Stimulated activated naive CD8-positive, alpha-beta T cell treated with anti-CD3 and anti-CD28 coated beads, Interleukin-15, Interleukin-2, amounts not matched to agents 100 ng/mL and 50 ng/mL, for 24 hours (primary cell): ENCODE results near the gene CACNA2D2.
A peak's percentile ranks its signal among the peaks of the same experiment; 100 is the strongest.

Experiments
- H3K27ac Mint-ChIP-seq: one replicate; pipeline ENCODE4 v1.8.0; 2021; ENCODE audit warnings: mild to moderate bottlenecking, mixed read lengths
- H3K27me3 Mint-ChIP-seq: one replicate; pipeline ENCODE4 v1.8.0; 2021; ENCODE audit warnings: mixed read lengths
- H3K36me3 Mint-ChIP-seq: one replicate; pipeline ENCODE4 v1.8.0; 2021; ENCODE audit warnings: low read depth, mixed read lengths
- H3K4me1 Mint-ChIP-seq: one replicate; pipeline ENCODE4 v1.8.0; 2021; ENCODE audit warnings: low read depth, mixed read lengths
- H3K4me3 Mint-ChIP-seq: one replicate; pipeline ENCODE4 v1.8.0; 2021; ENCODE audit warnings: mild to moderate bottlenecking, mixed read lengths
- H3K9me3 Mint-ChIP-seq: one replicate; pipeline ENCODE4 v1.8.0; 2021; ENCODE audit warnings: mixed read lengths

The CACNA2D2 gene

DNA sequence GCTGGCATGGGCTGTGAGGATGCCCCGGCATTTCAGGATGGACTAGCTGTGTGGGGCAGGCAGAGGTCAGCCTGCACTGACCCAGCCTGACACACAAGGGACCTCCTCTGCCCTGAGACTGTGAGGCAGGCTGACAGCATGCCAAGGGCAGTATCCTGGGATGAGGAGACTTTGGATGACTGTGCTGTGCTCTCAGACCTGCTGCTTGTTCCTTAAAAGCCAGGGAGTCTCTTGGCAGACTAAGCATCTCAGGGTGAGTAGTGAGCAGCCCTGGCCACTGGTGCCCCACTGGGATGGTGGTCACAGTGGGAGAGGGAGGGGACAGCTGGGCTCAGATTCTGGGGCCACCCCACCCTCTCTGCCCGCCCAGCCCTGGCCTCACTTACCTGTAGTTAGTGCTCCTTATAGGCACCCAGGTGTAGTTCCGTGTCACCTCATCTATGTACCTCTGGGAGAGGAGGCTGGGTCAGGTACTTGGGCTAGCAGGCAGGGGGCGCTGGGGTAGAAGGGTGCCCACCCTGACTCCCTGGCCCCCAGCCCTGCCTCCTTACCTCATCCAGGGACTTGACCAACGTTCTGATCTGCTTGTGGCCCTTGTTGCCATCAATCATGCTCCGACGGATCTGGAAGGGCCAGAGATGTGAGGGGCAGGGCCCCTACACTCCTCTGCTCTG is 128.0 kb downstream of the CACNA2D2 start:
- Mint-ChIP-seq H3K27me3 (no peaks in the 10 kb centered on the region), H3K4me3 (no peak overlapping the region), H3K9me3 (no peaks in the 10 kb centered on the region), H3K27ac (no peak overlapping the region), H3K36me3 (no peaks in the 10 kb centered on the region), H3K4me1 (peaks cover 6% of the 10 kb centered on the region)

DNA sequence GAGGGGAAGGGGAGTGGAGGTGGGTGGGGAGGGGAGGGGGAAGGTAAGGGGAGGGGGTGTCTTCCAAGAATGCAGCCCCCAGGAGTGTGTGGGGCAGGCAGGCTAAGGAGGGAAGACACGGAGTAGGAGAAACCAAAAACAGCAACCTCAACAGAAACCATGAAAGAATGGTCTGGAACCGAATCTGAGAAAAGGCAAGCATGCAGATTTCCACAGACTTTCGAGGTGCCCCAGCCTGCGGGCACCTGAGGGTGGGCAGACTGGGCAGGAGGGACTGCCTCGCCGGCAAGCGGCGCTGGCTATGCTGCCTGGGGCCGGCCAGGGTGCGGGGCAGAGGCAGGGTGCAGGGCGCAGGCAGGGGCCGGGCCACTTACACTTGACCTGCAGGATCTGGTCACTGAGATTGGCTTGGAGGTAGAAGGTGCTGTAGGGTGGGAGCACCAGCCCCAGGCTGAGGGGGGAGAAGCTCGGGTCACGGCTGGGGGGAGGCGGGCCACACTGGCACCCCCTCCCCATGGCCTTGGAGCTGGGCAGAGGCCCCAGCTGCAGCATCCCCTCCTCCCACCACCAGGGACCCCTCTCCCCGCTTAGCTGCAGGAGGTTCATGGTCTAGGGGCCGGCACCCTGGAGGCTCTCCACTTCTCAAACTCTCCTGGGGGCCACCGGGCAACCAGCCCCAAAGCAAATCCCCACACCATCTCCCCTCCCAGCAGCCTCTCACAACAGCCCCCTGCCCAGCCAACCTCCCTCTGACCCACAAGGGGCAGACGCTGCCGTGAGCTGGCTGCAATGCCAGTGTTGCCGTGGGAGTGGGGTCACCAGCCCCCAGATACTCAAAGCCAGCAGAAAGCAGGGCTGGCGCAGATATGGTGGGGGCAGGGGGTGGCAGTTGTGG is 128.8 kb downstream of the CACNA2D2 start:
- Mint-ChIP-seq H3K36me3 (no peaks in the 10 kb centered on the region), H3K27ac (no peak overlapping the region), H3K4me1 (peaks cover 6% of the 10 kb centered on the region), H3K9me3 (no peaks in the 10 kb centered on the region), H3K27me3 (no peaks in the 10 kb centered on the region), H3K4me3 (no peak overlapping the region)

DNA sequence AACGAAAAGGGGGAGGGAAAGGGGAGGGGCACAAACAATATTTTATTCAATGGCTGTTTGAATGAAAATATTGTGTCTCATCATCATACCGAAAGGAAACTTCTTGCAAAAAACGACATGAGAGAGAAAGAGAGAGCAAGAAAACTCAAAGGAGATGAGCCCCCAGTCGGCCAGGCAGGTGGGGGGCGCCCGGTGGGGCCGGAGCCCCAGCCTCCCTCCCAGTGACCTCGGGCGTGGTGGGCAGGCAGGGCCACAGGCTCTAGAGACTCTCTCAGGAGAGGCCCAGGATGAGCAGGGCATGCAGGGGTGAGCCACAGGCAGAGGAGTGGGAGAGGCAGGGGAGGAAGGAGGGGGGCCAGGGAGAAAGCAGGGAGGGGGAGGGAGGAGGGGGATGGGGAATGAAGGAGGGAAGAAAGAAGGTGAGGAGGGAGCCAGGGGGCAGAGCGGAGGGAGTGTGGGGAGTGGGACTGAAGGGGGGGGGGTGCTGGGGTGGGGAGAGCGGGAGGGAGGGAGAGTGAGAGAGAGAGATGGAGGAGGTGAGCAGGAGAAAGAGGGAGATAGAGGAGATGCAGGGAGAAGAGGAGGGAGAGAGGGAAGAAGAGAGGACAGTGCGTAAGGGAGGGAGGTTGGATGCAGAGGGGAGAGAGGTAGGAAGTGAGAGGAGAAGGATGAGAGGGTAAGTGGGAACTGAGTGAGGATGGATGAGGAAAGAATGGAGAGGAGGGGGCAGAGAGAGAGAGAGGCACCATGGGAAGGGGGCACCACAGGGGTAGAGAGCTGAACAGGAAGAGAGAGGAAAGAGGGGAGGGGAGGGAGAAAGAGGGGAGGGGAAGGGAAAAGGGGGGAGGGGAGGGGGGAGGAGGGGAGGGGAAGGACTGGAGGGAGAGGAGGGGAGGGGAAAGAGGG is 130.0 kb downstream of the CACNA2D2 start:
- H3K27ac Mint-ChIP-seq: no peak overlapping the region
- peaks cover 6% of the 10 kb centered on the region for H3K4me1 Mint-ChIP-seq
- H3K27me3 Mint-ChIP-seq: no peaks in the 10 kb centered on the region
- no peaks in the 10 kb centered on the region for H3K9me3 Mint-ChIP-seq
- H3K36me3 Mint-ChIP-seq: no peaks in the 10 kb centered on the region
- no peak overlapping the region for H3K4me3 Mint-ChIP-seq

DNA sequence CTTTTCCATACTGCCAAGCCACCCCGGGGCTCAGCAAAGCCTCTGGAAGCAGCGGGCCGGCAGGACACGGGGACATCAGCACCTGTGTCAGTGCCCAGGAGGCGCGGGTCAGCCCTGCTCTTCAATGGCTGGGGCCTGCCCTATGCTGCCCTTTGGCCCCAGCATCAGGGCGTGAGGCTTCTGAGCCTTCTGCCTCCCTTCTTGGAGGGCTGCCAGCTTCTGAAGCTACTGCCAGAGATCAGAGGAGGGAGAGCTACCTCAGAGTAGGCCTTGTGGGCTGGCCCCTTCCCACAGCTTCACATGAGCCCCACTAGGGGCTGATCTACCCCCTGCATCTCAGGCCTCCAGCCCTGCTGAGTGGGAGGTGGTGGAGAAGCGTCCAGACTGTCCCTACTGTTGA is 131.1 kb downstream of the CACNA2D2 start:
- Mint-ChIP-seq H3K4me3 (no peak overlapping the region), H3K27me3 (no peaks in the 10 kb centered on the region), H3K27ac (no peak overlapping the region), H3K9me3 (no peaks in the 10 kb centered on the region), H3K36me3 (no peaks in the 10 kb centered on the region), H3K4me1 (peaks cover 6% of the 10 kb centered on the region)

DNA sequence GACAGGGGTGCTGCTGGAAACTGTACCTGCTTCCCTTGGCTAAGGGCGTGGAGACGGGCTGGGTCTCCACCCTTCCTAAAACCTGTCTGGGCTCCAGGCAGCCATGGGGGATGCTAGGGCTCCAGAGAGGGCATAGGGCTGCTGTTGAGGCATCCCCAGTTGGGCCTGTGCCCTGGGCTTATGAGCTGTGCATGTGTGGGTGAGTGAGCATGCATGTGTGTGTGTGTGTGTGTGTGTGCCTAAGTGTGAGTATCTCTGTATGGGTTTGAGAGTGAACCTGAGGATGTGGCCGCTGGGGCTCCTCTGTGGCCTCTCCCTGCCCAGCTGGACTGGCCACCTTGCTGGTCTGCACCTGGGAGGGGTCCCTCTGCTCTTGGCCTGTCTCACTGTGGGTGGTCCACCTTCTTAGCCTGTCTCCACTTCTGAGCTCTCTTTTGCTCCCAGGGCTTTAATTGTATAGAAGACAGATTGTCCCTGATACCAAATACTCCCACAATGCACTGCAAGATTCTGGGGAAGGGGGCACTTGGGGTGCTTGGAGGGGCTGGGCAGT is 132.2 kb downstream of the CACNA2D2 start:
- Mint-ChIP-seq H3K9me3 (no peaks in the 10 kb centered on the region), H3K4me1 (peaks cover 7% of the 10 kb centered on the region), H3K27ac (no peak overlapping the region), H3K36me3 (no peaks in the 10 kb centered on the region), H3K4me3 (no peak overlapping the region), H3K27me3 (no peaks in the 10 kb centered on the region)

DNA sequence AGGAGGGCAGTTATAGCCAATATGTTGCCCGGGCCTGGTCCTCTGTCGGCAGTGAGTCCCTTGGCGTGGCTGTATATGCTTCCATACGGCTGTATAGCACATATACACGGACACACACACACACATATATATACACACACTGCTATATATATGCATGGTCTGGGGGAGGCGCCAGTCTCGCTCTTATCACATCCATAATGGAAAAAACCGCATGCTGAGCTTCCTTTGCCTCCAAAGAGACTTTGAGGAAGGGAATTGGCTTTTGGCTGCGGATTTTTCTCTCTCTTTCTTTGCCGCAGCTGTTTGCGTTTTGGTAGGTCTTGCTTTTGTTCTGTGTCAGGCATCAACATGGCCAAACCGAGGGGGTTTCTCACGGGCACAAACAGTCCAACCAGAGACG is 132.8 kb downstream of the CACNA2D2 start:
- Mint-ChIP-seq H3K4me3 (no peak overlapping the region), H3K36me3 (no peaks in the 10 kb centered on the region), H3K4me1 (peaks cover 13% of the 10 kb centered on the region), H3K27me3 (no peaks in the 10 kb centered on the region), H3K27ac (no peak overlapping the region), H3K9me3 (no peaks in the 10 kb centered on the region)

DNA sequence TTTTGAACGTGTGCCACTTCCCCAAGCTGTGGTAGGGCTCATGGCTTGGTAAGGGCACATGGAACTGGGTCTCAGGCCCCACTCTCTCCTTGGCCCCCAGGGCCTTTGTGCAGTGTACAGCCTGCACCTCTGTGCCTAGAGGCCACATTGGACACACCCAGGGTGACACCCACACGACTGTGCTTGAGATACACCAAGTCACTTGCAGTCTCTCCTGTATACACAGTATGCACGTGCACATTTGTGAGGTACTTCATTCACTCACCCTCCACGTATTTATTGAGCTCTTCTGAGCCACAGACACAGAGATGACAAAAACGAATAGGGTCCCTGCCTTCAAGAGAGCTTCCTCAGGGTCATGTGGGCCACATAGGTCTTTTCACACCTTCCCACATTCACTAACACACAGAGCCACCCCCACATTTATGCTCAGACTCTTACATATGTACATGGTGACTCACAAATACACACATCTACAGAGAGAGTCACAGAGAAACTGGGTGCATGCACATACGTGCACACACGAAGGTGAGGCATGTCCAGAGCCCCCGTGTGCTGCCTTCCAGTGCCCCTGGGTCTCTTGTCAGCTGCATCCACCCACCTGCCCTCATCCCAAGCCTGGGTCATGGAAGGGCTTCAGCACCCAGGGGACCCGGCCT is 134.3 kb downstream of the CACNA2D2 start:
- H3K4me1 Mint-ChIP-seq: peaks cover 16% of the 10 kb centered on the region
- no peaks in the 10 kb centered on the region for H3K36me3 Mint-ChIP-seq
- no peaks in the 10 kb centered on the region for H3K27me3 Mint-ChIP-seq
- no peaks in the 10 kb centered on the region for H3K9me3 Mint-ChIP-seq
- H3K4me3 Mint-ChIP-seq: no peak overlapping the region
- no peak overlapping the region for H3K27ac Mint-ChIP-seq

DNA sequence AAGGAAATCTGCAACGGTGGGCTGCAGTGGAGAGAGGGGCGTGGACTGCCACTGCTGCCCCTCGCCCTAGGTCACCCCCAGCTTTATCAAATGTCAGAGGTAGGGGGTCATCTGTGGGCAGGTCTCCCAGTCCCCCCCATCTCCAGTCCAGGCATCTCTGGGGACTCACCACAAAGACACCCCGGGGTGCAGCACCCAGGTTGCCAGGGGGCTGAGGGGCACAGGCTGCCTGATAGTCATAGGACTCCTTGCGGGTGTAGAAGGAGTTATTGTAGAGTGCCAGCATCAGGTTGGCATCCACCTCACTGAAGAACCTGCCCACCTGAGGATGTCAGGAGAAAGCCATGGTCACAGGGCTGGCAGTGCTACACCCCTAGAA is 137.6 kb downstream of the CACNA2D2 start:
- H3K4me1 Mint-ChIP-seq: peaks cover 10% of the 10 kb centered on the region
- peak overlapping the region; percentile 75 for H3K4me3 Mint-ChIP-seq
- no peaks in the 10 kb centered on the region for H3K36me3 Mint-ChIP-seq
- no peak overlapping the region for H3K27ac Mint-ChIP-seq
- H3K9me3 Mint-ChIP-seq: no peaks in the 10 kb centered on the region
- no peaks in the 10 kb centered on the region for H3K27me3 Mint-ChIP-seq

DNA sequence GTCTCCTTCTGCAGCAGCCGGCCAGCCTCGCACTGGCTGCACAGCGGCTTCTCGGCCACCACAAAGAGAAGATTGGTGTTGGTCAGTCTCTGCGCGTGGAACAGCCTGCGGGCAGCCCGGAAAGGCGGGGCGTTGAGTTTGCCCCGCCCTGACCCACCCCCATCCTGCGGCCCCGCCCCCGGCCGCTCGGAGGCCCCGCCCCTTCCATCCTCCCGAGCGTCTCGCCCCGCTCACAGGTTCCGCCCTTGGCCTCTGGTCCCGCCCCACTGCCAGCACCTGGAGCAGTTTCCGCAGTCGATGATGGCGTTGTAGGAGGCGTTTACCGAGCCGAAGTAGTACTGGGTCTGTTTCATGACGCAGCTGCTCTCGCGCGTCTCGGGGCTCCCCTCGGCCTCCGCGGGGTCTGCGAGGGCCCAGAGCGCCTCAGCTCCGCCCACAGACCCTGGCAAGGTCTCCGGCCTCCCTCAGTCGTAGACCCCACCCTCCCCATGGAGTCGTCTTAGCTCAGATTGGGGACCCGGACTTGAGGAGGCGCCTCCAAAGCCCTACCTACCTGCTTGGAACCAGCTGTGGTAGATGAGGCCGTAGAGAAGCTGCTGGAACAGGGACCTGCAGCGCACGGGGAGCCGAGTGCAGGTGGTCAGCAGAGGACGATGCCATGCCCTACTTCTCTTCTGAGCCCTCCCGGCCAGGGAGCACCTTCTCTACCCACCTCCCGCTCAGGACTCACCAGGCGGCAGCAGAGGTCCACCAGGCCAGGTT is 138.2 kb downstream of the CACNA2D2 start:
- Mint-ChIP-seq H3K27me3 (no peaks in the 10 kb centered on the region), H3K4me3 (peak overlapping the region; percentile 75), H3K27ac (no peak overlapping the region), H3K36me3 (no peaks in the 10 kb centered on the region), H3K4me1 (peaks cover 10% of the 10 kb centered on the region), H3K9me3 (no peaks in the 10 kb centered on the region)

DNA sequence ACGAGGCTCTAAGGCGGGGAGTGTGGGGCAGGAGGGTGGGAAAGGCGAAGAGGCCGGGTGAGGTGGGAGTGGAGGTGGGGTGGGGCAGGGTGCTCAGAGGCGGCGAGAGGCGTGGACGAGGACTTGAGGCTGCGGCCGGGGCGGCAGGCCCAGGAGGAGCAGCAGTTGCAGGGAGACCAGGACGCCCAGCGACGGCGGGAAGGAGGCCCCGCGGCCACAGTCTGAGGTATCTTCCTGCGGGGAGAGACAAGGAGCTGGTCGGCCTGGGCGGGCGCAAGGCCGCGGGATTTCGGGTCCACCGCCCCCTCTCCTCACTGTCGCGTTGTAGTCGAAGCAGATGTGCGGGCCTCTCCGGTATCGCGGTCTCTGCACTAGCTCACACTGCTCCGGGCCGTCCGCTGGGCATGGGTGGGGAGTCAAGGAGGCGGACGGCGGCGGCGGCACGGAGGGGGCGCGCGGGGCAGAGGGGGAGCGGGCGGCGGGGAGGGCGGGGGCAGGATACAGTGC is 138.8 kb downstream of the CACNA2D2 start:
- no peak overlapping the region for H3K27ac Mint-ChIP-seq
- H3K4me3 Mint-ChIP-seq: peak overlapping the region; percentile 75
- peaks cover 17% of the 10 kb centered on the region for H3K4me1 Mint-ChIP-seq
- H3K36me3 Mint-ChIP-seq: no peaks in the 10 kb centered on the region
- no peaks in the 10 kb centered on the region for H3K27me3 Mint-ChIP-seq
- no peaks in the 10 kb centered on the region for H3K9me3 Mint-ChIP-seq

DNA sequence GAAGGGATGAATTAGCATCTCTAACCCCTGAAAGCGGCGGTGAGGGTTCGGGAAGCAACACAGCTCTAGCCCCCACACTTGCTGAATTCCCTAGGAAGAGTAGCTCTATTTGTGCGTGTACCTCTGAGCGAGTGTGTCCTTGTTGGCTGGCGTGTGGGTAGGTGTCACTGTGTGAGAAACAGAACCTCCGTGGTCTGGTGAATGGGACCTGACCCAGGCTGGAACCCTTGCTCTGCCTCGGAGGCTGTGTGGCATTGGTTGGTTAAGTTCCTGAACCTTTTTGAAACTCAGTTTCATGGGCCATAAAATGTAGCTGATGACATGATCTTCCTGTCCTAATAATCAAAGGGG is 143.7 kb downstream of the CACNA2D2 start:
- no peaks in the 10 kb centered on the region for H3K9me3 Mint-ChIP-seq
- no peaks in the 10 kb centered on the region for H3K27me3 Mint-ChIP-seq
- H3K4me3 Mint-ChIP-seq: peak overlapping the region; percentile 97
- H3K36me3 Mint-ChIP-seq: peaks cover 18% of the 10 kb centered on the region
- H3K27ac Mint-ChIP-seq: peak overlapping the region; percentile 90
- peaks cover 36% of the 10 kb centered on the region for H3K4me1 Mint-ChIP-seq

DNA sequence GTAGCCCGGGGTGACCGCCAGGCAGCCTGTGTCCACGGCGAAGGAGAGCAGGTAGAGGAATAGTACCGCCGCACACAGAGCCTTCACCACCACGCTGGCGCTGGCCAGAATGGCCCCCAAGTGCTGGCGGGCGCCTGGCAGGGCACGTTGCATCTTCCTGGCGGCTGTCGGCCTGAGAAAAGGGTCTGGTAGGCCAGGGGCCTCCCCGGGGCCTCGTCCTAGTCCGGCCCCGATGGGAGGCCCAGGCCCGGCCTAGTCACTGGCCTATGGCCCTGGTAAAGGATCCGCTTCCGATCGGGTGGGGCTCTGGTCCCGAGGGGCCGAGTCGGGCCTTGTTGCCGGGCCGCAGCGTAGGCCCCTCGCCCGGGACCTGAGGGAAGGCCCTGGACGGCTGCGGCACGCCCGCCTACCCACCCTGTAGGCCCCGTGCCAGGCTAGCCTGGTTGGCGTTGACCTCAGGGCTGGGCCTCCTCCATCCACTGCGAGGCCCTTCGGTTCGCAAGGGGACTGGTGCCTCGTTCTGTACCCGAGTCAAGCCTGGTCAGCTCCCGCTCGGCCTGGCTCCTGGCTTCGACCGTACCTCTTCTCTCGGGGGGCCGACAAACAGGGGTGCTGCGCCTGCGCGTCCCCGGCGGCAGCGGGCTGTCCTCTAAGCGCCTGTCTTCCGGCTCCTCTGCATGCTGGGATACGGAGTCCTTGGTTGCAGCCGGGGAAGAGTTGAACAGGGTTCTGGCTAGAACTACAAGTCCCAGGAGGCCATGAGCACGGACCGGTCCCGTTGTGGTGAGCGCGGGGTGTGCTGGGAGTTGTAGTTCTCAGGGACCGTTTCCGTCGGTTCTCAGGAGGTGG is 144.3 kb downstream of the CACNA2D2 start, which contains the start of gene TMEM115:
TSS of gene TMEM115 (minus strand) at position 611 of the 849 bp plus-strand sequence. CDS start at position 153, 458 bp downstream.
- H3K27me3 Mint-ChIP-seq: no peaks in the 10 kb centered on the region
- peak within 1 kb of the TSS; percentile 97 for H3K4me3 Mint-ChIP-seq
- H3K36me3 Mint-ChIP-seq: peaks cover 23% of the 10 kb centered on the region
- no peaks in the 10 kb centered on the region for H3K9me3 Mint-ChIP-seq
- peak within 1 kb of the TSS; percentile 91 for H3K27ac Mint-ChIP-seq
- H3K4me1 Mint-ChIP-seq: peaks cover 36% of the 10 kb centered on the region
